Measurements from ENCODE around the gene CORO2B.

Gene CORO2B

GRCh38 chr15:68596691-68597090 is 17.9 kb downstream of the CORO2B start:
- TF ChIP-seq ZFP30 (CRISPR knock-in tag; IDR thresholded peaks at IDR 0.05) = no peak
- TF ChIP-seq OSR1 (CRISPR knock-in tag; IDR thresholded peaks at IDR 0.05) = no peak
- no peak for TF ChIP-seq ZNF565 (CRISPR knock-in tag; conservative IDR thresholded peaks at IDR 0.05; ENCODE audit: low read depth)
- no peak for TF ChIP-seq SNAI2 (CRISPR knock-in tag; IDR thresholded peaks at IDR 0.05)
- no peak for TF ChIP-seq CSRNP3 (CRISPR knock-in tag; IDR thresholded peaks at IDR 0.05)
- TF ChIP-seq ZFP3 (CRISPR knock-in tag; IDR thresholded peaks at IDR 0.05) = no peak
- TF ChIP-seq CREB5 (CRISPR knock-in tag; IDR thresholded peaks at IDR 0.05; ENCODE audit: low read depth) = no peak
- no peak for TF ChIP-seq GLIS3 (CRISPR knock-in tag; IDR thresholded peaks at IDR 0.05)
- TF ChIP-seq TOX (CRISPR knock-in tag; IDR thresholded peaks at IDR 0.05; ENCODE audit: borderline replicate concordance) = no peak
- no peak for TF ChIP-seq PPARA (CRISPR knock-in tag; IDR thresholded peaks at IDR 0.05; ENCODE audit: borderline replicate concordance)
- TF ChIP-seq ISL1 (CRISPR knock-in tag; IDR thresholded peaks at IDR 0.05) = no peak
- TF ChIP-seq ZNF70 (CRISPR knock-in tag; IDR thresholded peaks at IDR 0.05) = no peak
- TF ChIP-seq ZNF8 (CRISPR knock-in tag; IDR thresholded peaks at IDR 0.05) = no peak
- TF ChIP-seq POU6F1 (CRISPR knock-in tag; IDR thresholded peaks at IDR 0.05; ENCODE audit: borderline replicate concordance, low read depth) = no peak
- TF ChIP-seq CSDC2 (CRISPR knock-in tag; IDR thresholded peaks at IDR 0.05) = no peak
- TF ChIP-seq TSHZ2 (CRISPR knock-in tag; IDR thresholded peaks at IDR 0.05) = no peak
- no peak for TF ChIP-seq ZC3H10 (CRISPR knock-in tag; IDR thresholded peaks at IDR 0.05)
- TF ChIP-seq RARB (CRISPR knock-in tag; IDR thresholded peaks at IDR 0.05) = no peak
- no peak for ATAC-seq

- no peak for ATAC-seq
- TF ChIP-seq CREB5 (CRISPR knock-in tag; IDR thresholded peaks at IDR 0.05; ENCODE audit: low read depth) = no peak
- TF ChIP-seq GLIS3 (CRISPR knock-in tag; IDR thresholded peaks at IDR 0.05) = no peak
- no peak for TF ChIP-seq SNAI2 (CRISPR knock-in tag; IDR thresholded peaks at IDR 0.05)
- no peak for TF ChIP-seq OSR1 (CRISPR knock-in tag; IDR thresholded peaks at IDR 0.05)
- TF ChIP-seq TCF4 (CRISPR knock-in tag; IDR thresholded peaks at IDR 0.05; ENCODE audit: borderline replicate concordance) = no peak
- TF ChIP-seq RARB (CRISPR knock-in tag; IDR thresholded peaks at IDR 0.05) = no peak
- TF ChIP-seq PPARA (CRISPR knock-in tag; IDR thresholded peaks at IDR 0.05; ENCODE audit: borderline replicate concordance) = no peak
- no peak for TF ChIP-seq ZFP3 (CRISPR knock-in tag; IDR thresholded peaks at IDR 0.05)
- TF ChIP-seq ESRRG (CRISPR knock-in tag; IDR thresholded peaks at IDR 0.05) = no peak
- TF ChIP-seq CSRNP3 (CRISPR knock-in tag; IDR thresholded peaks at IDR 0.05) = no peak
- no peak for TF ChIP-seq ISL1 (CRISPR knock-in tag; IDR thresholded peaks at IDR 0.05)
- no peak for TF ChIP-seq ZNF565 (CRISPR knock-in tag; conservative IDR thresholded peaks at IDR 0.05; ENCODE audit: low read depth)
- no peak for TF ChIP-seq ARNTL (CRISPR knock-in tag; IDR thresholded peaks at IDR 0.05; ENCODE audit: borderline replicate concordance, low read depth)
- no peak for TF ChIP-seq TOX (CRISPR knock-in tag; IDR thresholded peaks at IDR 0.05; ENCODE audit: borderline replicate concordance)
Measured at GRCh38 chr15:68597581-68597980, 18.8 kb downstream of the CORO2B start.

All from SK-N-SH treated with all-trans-retinoic acid at 6 μM for 48 hours (cell line).